ENCODE measurements around the gene NRIP1. TPM values are rescaled to one million over a fixed set of nuclear protein-coding genes. Genes with fewer than 3 reads are reported as not detected.

NRIP1 gene
- total and polyA plus RNA-seq, 9 of the 15 experiments (the other 6 are each of a cell fraction or from before 2014, with no cell fraction given), result 4.3 to 42.8 (median 19.6) TPM

DNA sequence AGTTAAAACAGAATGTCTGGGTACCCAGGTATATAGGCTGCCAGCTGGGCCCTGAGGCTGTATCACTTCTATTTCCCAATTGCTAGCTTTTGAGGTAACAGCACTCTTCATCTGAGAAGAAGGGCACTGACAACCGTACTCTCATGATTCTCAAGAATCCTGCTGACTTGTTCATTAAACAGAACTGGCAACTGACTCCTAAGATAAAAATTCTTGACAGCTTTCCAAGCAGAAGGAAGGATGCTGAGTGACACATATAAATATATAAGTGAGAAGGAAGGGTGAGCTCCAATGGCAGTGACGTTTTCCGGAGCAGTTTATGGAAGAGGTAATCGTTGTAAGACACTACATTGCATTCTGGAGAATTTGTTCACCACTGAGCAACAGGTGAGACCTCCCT is 48.1 kb upstream of the NRIP1 start (continued):
- TF ChIP-seq PHF8 (IDR thresholded peaks at IDR 0.05; ENCODE audit: borderline replicate concordance, low read length) (no peak), HOXB6 (CRISPR knock-in tag; IDR thresholded peaks at IDR 0.05; ENCODE audit: borderline replicate concordance) (no peak), NFYB (IDR thresholded peaks at IDR 0.05; ENCODE audit: extremely low read depth, insufficient read length) (no peak)

DNA sequence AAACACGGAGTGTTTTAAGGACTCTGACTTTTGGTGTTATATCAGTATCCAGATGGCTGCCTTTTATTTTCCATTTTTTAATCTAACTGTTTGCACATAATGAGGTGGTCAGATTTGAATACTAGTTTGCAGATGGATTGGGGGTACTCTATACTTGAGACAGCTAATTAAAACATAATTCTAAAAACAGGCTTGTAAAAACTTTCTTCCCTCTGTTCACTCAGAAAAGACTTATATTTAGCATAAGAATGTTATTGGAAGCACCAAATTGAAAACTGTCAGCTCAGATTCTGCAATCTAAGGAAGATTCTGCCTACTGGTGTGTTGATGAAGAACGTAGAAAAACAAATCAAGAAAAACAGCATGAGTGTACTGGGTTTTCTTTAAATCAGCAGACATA is 44.0 kb upstream of the NRIP1 start:
- intact Hi-C loops (cut with micrococcal nuclease) (no loop called here), in situ Hi-C loops (cut with MboI) (no loop called here)
- no peak overlapping the region for H3K9ac ChIP-seq (ENCODE audit: insufficient read depth in 1 of 2, low read depth in 2 of 2, low read length in 2 of 2)
- no peaks in the 10 kb centered on the region for H3K36me3 ChIP-seq (ENCODE audit: control insufficient read depth, insufficient read depth, low read length)
- H3K9me3 ChIP-seq (replicated peaks; ENCODE audit: control insufficient read depth, insufficient read depth, low read depth, low read length), result no peaks in the 10 kb centered on the region
- no peak overlapping the region for H2AFZ ChIP-seq (ENCODE audit: low read depth, low read length)
- ATAC-seq (no peak), FAIRE-seq (no peak), DNase-seq (ENCODE audit: extremely low read depth in 1 of 4, low spot score in 3 of 4) (no peak)
- H3K4me3 ChIP-seq, result no peak overlapping the region
- BruUV-seq (replicated peaks), result no TSS peak
- no peaks in the 10 kb centered on the region for H3K9me1 ChIP-seq (ENCODE audit: control insufficient read depth, insufficient read depth, low read length)
- no peaks in the 10 kb centered on the region for H4K20me1 ChIP-seq (replicated peaks; ENCODE audit: control insufficient read depth, insufficient read depth, low read length)
- no peak overlapping the region for H3K4me2 ChIP-seq (ENCODE audit: insufficient read depth, low read length)
- ChIA-PET CTCF (ENCODE audit: low intra/inter-chr PET ratio) (no interaction called here), POLR2A (no interaction called here)
- WGBS (ENCODE audit: insufficient coverage, low coverage, missing lambda C conversion rate), result 9% methylated on average over 2 of the region's 2 CpGs
- H3K27me3 ChIP-seq (ENCODE audit: control insufficient read depth in 2 of 2, insufficient read depth in 2 of 2, low read length in 2 of 2), result no peaks in the 10 kb centered on the region
- no peak overlapping the region for H3K27ac ChIP-seq (ENCODE audit: extremely low read depth, low read depth, low read length)
- no peaks in the 10 kb centered on the region; a peak in 1 of 5 replicates for H3K4me1 ChIP-seq (replicated peaks in 1 of 2; ENCODE audit: control insufficient read depth in 2 of 2, insufficient read depth in 2 of 2, low read length in 2 of 2)
- no peaks in the 10 kb centered on the region for H3K79me2 ChIP-seq (ENCODE audit: control insufficient read depth, insufficient read depth, low read length)
- no peak for TF ChIP-seq TAF9B (IDR thresholded peaks at IDR 0.05; ENCODE audit: partially characterized antibody)
- TF ChIP-seq ZNF23 (CRISPR knock-in tag; IDR thresholded peaks at IDR 0.05), result no peak
- no peak for TF ChIP-seq RBBP5 (IDR thresholded peaks at IDR 0.05; ENCODE audit: borderline replicate concordance, insufficient read depth, low read length, poor library complexity, severe bottlenecking)
- no peak for TF ChIP-seq ZNF408 (CRISPR knock-in tag; IDR thresholded peaks at IDR 0.05; ENCODE audit: low read depth)
- TF ChIP-seq PTBP1 (IDR thresholded peaks at IDR 0.05; ENCODE audit: low read depth, low read length), result no peak
- TF ChIP-seq MCM2 (IDR thresholded peaks at IDR 0.05; ENCODE audit: low read depth), result no peak
- TF ChIP-seq MED1 (CRISPR knock-in tag; IDR thresholded peaks at IDR 0.05; ENCODE audit: borderline replicate concordance), result no peak
- no peak for TF ChIP-seq IRF2 (CRISPR knock-in tag; IDR thresholded peaks at IDR 0.05)
- TF ChIP-seq KAT8 (IDR thresholded peaks at IDR 0.05; ENCODE audit: low read depth), result no peak
- no peak for TF ChIP-seq ZNF699 (CRISPR knock-in tag; IDR thresholded peaks at IDR 0.05; ENCODE audit: insufficient replicate concordance)
- TF ChIP-seq MCM3 (IDR thresholded peaks at IDR 0.05), result no peak
- TF ChIP-seq NR1H2 (CRISPR knock-in tag; IDR thresholded peaks at IDR 0.05), result no peak
- no peak for TF ChIP-seq ZBTB17 (CRISPR knock-in tag; IDR thresholded peaks at IDR 0.05)

All from K562 (cell line).